NCI-H524 (cell line): Measurements from ENCODE around the gene GTF2H1.
"Not testable (repeated sequence)": the region's sequence is repeated elsewhere in the genome, so short reads cannot be mapped to it uniquely, and the experiment has no call there.

ENCODE experiments used
- DNase-seq, 2 experiments: peaks; one replicate each; lab custom pipeline; 2025; lab: John Stamatoyannopoulos, UW

Gene GTF2H1

GRCh38 chr11:18375941-18376340 lies 53.6 kb downstream of the GTF2H1 start:
- DNase-seq, result no peak

GRCh38 chr11:18379201-18379600 lies 56.8 kb downstream of the GTF2H1 start:
- peak in 1 of 2 experiments; percentile 30 for DNase-seq

DNA sequence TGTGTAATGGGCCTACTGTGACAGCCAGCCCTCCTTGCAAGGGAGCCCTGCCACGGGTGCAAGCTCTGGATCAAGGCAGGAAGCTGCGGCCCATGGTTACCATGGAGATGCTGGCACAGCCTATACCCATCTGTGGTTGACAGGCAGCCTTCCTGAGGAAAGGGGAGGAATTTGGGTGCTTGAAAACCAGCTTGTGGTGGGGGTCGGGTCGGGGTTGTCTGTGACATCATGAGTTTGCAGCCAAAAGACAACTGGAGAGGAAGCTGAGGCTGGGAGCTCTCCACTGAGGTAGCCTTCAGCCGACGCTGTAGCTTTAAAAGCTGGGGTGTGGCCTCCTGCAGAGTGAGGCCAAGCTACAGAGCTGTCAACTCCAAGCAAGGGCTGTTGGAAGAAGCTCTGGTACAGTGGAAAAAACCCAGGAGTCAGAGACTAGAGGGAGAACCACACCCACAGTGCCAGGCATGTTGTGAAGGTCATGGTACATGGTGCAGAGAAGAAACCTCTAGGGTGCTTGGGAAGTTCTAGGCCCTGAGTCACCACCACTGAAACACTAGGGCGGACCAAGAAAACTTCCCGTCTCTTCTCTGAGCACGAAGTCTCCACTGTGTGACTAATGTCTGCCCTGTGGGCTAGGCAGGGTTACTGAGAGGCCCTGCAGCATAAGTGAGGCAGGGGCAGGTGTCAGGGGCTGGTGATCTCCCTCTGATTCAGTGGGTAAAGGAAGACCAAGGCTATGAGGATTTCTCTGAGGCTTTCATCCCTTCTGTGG lies 61.2 kb downstream of the GTF2H1 start:
- peak in 1 of 2 experiments; percentile 41 for DNase-seq

GRCh38 chr11:18384157-18384641 lies 61.8 kb downstream of the GTF2H1 start:
- DNase-seq, result no peak

DNA sequence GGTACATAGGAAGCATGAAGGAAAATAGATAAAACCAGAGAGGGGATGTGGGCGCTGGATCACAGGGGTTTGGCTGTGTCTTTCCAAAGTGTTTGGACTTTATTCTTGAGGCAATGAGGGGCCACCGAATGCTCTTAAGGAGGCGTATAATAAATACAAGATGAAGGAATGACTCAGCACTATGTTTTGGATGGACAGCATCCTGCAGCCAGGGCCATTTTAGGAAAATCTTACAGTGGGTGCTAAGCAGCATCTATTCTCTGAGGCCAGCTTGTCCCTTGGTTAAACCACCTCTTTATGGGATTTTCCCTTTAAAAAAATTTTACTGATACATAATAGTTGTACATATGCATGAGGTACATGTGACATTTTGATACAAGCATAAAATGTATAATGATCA lies 67.7 kb downstream of the GTF2H1 start:
- DNase-seq, result no peak

DNA sequence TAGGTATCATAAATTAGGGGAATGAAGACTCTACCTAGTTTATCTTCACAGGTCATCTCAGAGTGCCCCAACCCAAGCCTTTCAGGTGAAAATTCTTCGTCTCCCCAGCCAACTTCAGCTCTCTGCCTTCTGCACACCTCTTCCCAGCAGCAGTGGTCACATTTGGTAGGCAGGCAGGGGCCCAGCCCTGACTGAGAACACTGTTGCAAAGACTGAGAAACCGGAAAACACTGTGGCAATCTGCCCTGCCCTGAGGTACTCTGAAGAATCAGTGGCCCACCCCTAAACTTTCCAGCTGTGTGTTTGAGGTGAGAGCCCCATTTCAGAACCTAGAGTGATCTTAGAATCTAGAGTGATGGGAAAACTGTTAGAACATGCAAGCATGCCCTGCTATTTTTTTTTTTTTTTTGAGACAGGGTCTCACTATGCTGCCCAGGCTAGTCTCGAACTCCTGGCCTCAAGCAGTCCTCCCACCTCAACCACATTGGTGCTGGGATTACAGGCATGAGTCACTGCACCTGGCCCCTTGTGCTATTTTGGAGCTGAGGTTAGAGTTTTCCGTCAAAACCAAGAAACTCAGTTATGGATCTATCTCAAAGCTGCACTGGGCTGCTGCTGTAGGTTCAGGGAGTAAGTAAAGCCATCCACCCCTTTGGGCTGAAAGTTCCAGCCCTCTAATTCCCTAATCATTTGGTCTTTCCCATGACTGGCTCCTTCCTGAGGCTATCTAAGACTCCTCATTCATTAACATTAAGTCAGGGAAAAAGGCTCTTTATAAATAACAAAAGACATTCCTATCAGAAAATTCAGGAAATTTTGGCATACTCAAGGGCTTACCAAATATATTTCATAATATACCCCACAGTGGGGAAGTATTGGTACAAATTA lies 70.3 kb downstream of the GTF2H1 start:
- DNase-seq, result no peak

- DNase-seq, result no peak
Measured at GRCh38 chr11:18393581-18394274, 71.4 kb downstream of the GTF2H1 start.

GRCh38 chr11:18394275-18394927 lies 72.0 kb downstream of the GTF2H1 start, which contains the start of gene LDHA:
Gene LDHA (plus strand): TSS chr11:18394563. CDS start chr11:18396843, 2,280 bp downstream.
- peak; percentile 89 to 94 for DNase-seq

DNA sequence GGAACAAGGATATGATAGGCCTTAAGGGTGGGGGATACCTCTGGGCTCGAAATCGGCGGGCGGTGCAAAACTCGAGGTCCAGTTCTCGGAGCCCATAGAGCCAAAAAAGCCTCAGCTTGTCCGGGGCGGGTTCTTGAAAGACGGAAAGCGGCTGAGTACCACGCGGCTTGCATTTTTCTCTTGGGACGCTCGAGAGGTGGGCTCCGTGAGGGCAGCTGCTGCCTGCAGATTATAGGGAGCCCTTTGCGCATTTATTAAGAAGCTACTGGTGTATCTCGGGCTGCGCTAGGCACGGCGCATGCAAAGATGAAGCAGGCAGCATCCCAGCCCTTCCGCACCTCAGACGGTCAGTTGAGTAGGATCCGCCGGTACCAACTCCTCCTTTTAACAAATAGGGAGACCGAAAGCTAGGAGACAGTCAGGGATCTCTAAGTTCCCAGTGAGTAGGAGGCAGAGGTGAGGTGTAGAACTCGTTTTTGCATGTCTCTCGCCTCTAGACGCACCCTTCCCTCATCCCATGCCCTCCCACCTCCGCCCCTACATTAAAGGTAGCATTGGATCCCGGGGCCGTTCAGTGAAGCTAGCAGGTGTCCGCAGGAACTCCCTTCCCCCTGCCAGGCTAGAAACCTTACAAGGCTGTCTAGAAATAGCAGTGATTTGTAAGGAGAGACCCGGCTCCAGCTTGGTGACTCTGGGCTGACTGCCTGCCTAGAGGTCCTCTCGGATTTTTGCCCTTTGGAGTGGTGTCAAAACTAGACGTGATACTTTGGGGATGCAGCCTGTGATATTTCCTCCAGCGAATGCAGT lies 72.8 kb downstream of the GTF2H1 start:
- DNase-seq, result peak; percentile 12 to 28

- peak; percentile 97 to 99 for DNase-seq
Measured at GRCh38 chr11:18395735-18396504, 73.6 kb downstream of the GTF2H1 start.

GRCh38 chr11:18397921-18398320 lies 75.6 kb downstream of the GTF2H1 start:
- DNase-seq, result no peak

GRCh38 chr11:18401077-18401476 lies 78.7 kb downstream of the GTF2H1 start:
- not testable (repeated sequence) for DNase-seq

DNA sequence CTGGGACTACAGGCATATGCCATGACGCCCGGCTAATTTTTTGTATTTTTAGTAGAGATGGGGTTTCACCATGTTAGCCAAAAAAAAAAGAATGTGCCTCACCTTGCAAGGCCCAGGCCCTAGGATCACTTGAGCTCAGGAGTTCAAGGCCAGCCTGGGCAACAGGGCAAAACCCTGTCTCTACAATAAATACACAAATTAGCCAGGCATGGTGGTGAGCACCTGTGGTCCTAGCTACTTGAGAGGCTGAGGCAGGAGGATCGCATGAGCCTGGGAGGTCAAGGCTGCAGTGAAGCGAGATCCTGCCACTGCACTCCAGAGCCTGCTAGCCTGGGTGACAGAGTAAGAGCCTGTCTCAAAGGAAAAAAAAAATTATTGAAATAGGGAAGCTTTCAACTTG lies 81.7 kb downstream of the GTF2H1 start:
- DNase-seq, result no peak

- DNase-seq, result not testable (repeated sequence)
Measured at GRCh38 chr11:18407400-18407799, 85.0 kb downstream of the GTF2H1 start.

- DNase-seq, result peak in 1 of 2 experiments; percentile 54
Measured at GRCh38 chr11:18408558-18409291, 86.4 kb downstream of the GTF2H1 start.

- DNase-seq, result no peak
Measured at GRCh38 chr11:18416459-18416858, 94.1 kb downstream of the GTF2H1 start.
